GM12878 (cell line): ENCODE results near the gene UQCRFS1. TPM values are rescaled to one million over a fixed set of nuclear protein-coding genes. Genes with fewer than 3 reads are reported as not detected.

Experiments
- ATAC-seq: fragments of 200-7000 bp; cut with Tn5 transposase; 3 replicates; pipeline ENCODE4 v1.9.1; 2020; ENCODE audit warnings: mild to moderate bottlenecking, moderate library complexity
- BruUV-seq: library from RNA; stranded (reverse); fragments of 400-500 nt; replicated peaks from 2 replicates; lab custom pipeline; 2021; lab: Mats Ljungman, UMichigan
- CTCF ChIA-PET: fragments of 300-600 bp; sonication (Branson Sonifier 250); formaldehyde crosslinking; extraction: SDS; loops from one replicate; lab custom pipeline; 2021; ENCODE audit warnings: inconsistent platforms; lab: Yijun Ruan, JAX
- POLR2A ChIA-PET: fragments of 350-600 bp; formaldehyde crosslinking; extraction: SDS; loops from one replicate; lab custom pipeline; 2021; ENCODE audit warnings: inconsistent platforms; lab: Charles Lee
- RAD21 ChIA-PET: fragments of 300-600 bp; sonication (Branson Sonifier 250); formaldehyde crosslinking; loops from one replicate; lab custom pipeline; 2023; ENCODE audit warnings: antibody characterized with exemption; ENCODE audit not compliant: unreplicated experiment; lab: Charles Lee
- SMC1A ChIA-PET: fragments of 300-600 bp; sonication (Branson Sonifier 250); formaldehyde crosslinking; loops from one replicate; lab custom pipeline; 2023; ENCODE audit not compliant: unreplicated experiment, uncharacterized antibody; lab: Charles Lee
- DNase-seq: peaks from one replicate; pipeline ENCODE4 v3.0.0-alpha.2; 2011; ENCODE audit warnings: low read depth, low spot score
- FAIRE-seq: peaks from 3 replicates; lab custom pipeline; 2011; peaks lifted over from hg19 to GRCh38; lab: Jason Lieb, UNC
- H2AFZ ChIP-seq: 2 replicates; pipeline ENCODE4 v1.6.0; 2011; ENCODE audit warnings: low read depth, low read length, control low read depth; ENCODE audit not compliant: control insufficient read depth
- H3K27ac ChIP-seq: 2 replicates; pipeline ENCODE4 v1.5.1; 2011; ENCODE audit warnings: control low read depth; ENCODE audit not compliant: control insufficient read depth, insufficient read depth
- H3K27me3 ChIP-seq, 2 experiments: replicated peaks in 1 of 2; 2 replicates each; pipeline versions ENCODE4 v1.6.0 to v1.6.1; 2011; ENCODE audit warnings: low read length in 1 of 2; ENCODE audit not compliant: control insufficient read depth in 2 of 2, insufficient read depth in 2 of 2
- H3K36me3 ChIP-seq, 2 experiments: 2 replicates each; pipeline ENCODE4 v1.5.1; 2011; ENCODE audit warnings: low read length in 1 of 2; ENCODE audit not compliant: control insufficient read depth in 2 of 2, insufficient read depth in 2 of 2
- H3K4me1 ChIP-seq: 2 replicates; pipeline ENCODE4 v1.6.1; 2011; ENCODE audit warnings: mild to moderate bottlenecking, low read length, moderate library complexity, mixed read lengths; ENCODE audit not compliant: control insufficient read depth, insufficient read depth
- H3K4me2 ChIP-seq: 2 replicates; pipeline ENCODE4 v1.6.0; 2011; ENCODE audit warnings: control low read depth; ENCODE audit not compliant: control insufficient read depth, insufficient read depth
- H3K4me3 ChIP-seq: fragments of 200-600 bp; sonication (generic); 2 replicates; pipeline ENCODE4 v1.5.1; 2016
- H3K79me2 ChIP-seq: 2 replicates; pipeline ENCODE4 v1.6.0; 2011; ENCODE audit warnings: low read length; ENCODE audit not compliant: control insufficient read depth, insufficient read depth
- H3K9ac ChIP-seq: 2 replicates; pipeline ENCODE4 v1.8.0; 2011; ENCODE audit warnings: low read length, control low read depth, mixed read lengths; ENCODE audit not compliant: control insufficient read depth, insufficient read depth
- H3K9me3 ChIP-seq: replicated peaks from 3 replicates; pipeline ENCODE4 v1.5.1; 2011; ENCODE audit warnings: mild to moderate bottlenecking, low read length; ENCODE audit not compliant: control insufficient read depth, insufficient read depth
- H4K20me1 ChIP-seq: 2 replicates; pipeline ENCODE4 v1.6.0; 2011; ENCODE audit not compliant: control insufficient read depth, insufficient read depth
- HCFC1 ChIP-seq: fragments of 150-350 bp; IDR thresholded peaks from 2 replicates; pipeline ENCODE4 v1.6.1; 2014; ENCODE audit warnings: low read length
- HDAC6 ChIP-seq: fragments of 200-600 bp; sonication (generic); IDR thresholded peaks from one replicate; pipeline ENCODE4 v1.8.0; 2017; ENCODE audit warnings: antibody characterized with exemption; ENCODE audit not compliant: unreplicated experiment
- RAD21 ChIP-seq: IDR thresholded peaks from 2 replicates; pipeline ENCODE4 v1.6.1; 2011; ENCODE audit warnings: mild to moderate bottlenecking, low read depth, low read length, moderate library complexity; ENCODE audit not compliant: insufficient read depth
- SIX5 ChIP-seq: IDR thresholded peaks from 2 replicates; pipeline ENCODE4 v1.6.1; 2011; ENCODE audit warnings: mild to moderate bottlenecking, low read depth, low read length, moderate library complexity; ENCODE audit not compliant: severe bottlenecking
- SMARCA5 ChIP-seq: fragments of 450-650 bp; IDR thresholded peaks from 2 replicates; pipeline ENCODE4 v1.6.1; 2017; ENCODE audit warnings: mild to moderate bottlenecking
- SPI1 ChIP-seq: IDR thresholded peaks from 2 replicates; pipeline ENCODE4 v1.6.1; 2011; ENCODE audit warnings: low read depth, mild to moderate bottlenecking, low read length, moderate library complexity, borderline replicate concordance; ENCODE audit not compliant: insufficient read depth
- WGBS: methylation state at CpG from one replicate; pipeline ENCODE4 v1.1.6; 2016; ENCODE audit warnings: low lambda C conversion rate; ENCODE audit not compliant: insufficient replicate concordance, insufficient coverage; ENCODE audit errors: missing lambda C conversion rate; 5-methylcytosine and 5-hydroxymethylcytosine counted together
- in situ Hi-C: fragments of 300-500 bp; cut with MboI; formaldehyde crosslinking; loops from 9 replicates; pipeline ENCODE4 v1.14.3; 2018; ENCODE audit warnings: mixed read lengths
- intact Hi-C: fragments of 100-400 bp; cut with micrococcal nuclease; formaldehyde crosslinking; loops from one replicate; pipeline ENCODE4 v1.14.2; 2022; ENCODE audit not compliant: unreplicated experiment
- polyA plus RNA-seq, 11 experiments: library from polyadenylated mRNA; depleted of rRNA in 4 of 11; unstranded in 6 of 11; stranded (reverse) in 5 of 11; fragments of >200 nt; fragmentation: Nextera tagmentation in 4 of 11; fragmentation: Illumina TruSeq in 1 of 11; extraction: Ambion mirVana in 4 of 11; extraction: Trizol in 1 of 11; gene quantifications; 1 replicate in 1 of 11; 2 replicates in 10 of 11; pipeline versions ENCODE4 v1.2.1 to v1.2.3, GENCODE V29; 2011 to 2016; ENCODE audit warnings: inconsistent platforms in 2 of 11, missing spikeins in 2 of 11, low read depth in 1 of 11
- total RNA-seq, 4 experiments: library from RNA; depleted of rRNA in 3 of 4; stranded (reverse); fragments of >200 nt in 3 of 4; fragmentation: Illumina TruSeq in 1 of 4; extraction: Trizol in 1 of 4; gene quantifications; 2 replicates each; pipeline versions ENCODE4 v1.2.1 to v1.2.3, GENCODE V29; 2013 to 2021

Gene UQCRFS1
- total and polyA plus RNA-seq, 10 of the 15 experiments (the other 5 are each of a cell fraction or from before 2014, with no cell fraction given) = 9.3 to 125 (median 67.9) TPM

- no peak overlapping the region for H3K4me3 ChIP-seq
- no peaks in the 10 kb centered on the region for H3K4me1 ChIP-seq
- ATAC-seq = no peak
- H3K9ac ChIP-seq = no peak overlapping the region
- no peak for FAIRE-seq
- no peak for DNase-seq
- H3K4me2 ChIP-seq = no peak overlapping the region
- POLR2A ChIA-PET = no interaction called here
- in situ Hi-C loops = no loop called here
- no peak for TF ChIP-seq HCFC1
- no peaks in the 10 kb centered on the region for H3K27me3 ChIP-seq
- SMC1A ChIA-PET = no interaction called here
- CTCF ChIA-PET = no interaction called here
- H3K36me3 ChIP-seq = no peaks in the 10 kb centered on the region
- no peaks in the 10 kb centered on the region; the same call in 2 of the 3 replicates for H3K9me3 ChIP-seq
- BruUV-seq = no TSS peak
- no peak overlapping the region for H3K27ac ChIP-seq
- no peaks in the 10 kb centered on the region for H3K79me2 ChIP-seq
- H4K20me1 ChIP-seq = no peaks in the 10 kb centered on the region
- intact Hi-C loops = no loop called here
- RAD21 ChIA-PET = no interaction called here
- H2AFZ ChIP-seq = no peak overlapping the region
- 5% methylated on average over 2 of the region's 2 CpGs for WGBS
These were observed 39.1 kb downstream of the UQCRFS1 start for GRCh38 chr19:29173896-29174295.

- Histone ChIP-seq H3K4me3 (no peak overlapping the region), H3K9ac (no peak overlapping the region), H4K20me1 (no peaks in the 10 kb centered on the region), H3K36me3 (no peaks in the 10 kb centered on the region), H3K4me1 (no peaks in the 10 kb centered on the region), H3K4me2 (no peak overlapping the region), H3K27ac (no peak overlapping the region), H3K9me3 (no peaks in the 10 kb centered on the region; the same call in 2 of the 3 replicates), H2AFZ (no peak overlapping the region), H3K27me3 (no peaks in the 10 kb centered on the region), H3K79me2 (no peaks in the 10 kb centered on the region)
- DNase-seq (no peak), FAIRE-seq (peak; percentile 31), ATAC-seq (no peak)
- POLR2A ChIA-PET = no interaction called here
- no peak for TF ChIP-seq HDAC6
- no peak for TF ChIP-seq SMARCA5
- TF ChIP-seq SIX5 = no peak
- peak; percentile 76; the same call in 1 of the 2 replicates for TF ChIP-seq SPI1
- TF ChIP-seq RAD21 = no peak
- SMC1A ChIA-PET = no interaction called here
- intact Hi-C loops (no loop called here), in situ Hi-C loops (no loop called here)
- BruUV-seq = no TSS peak
- RAD21 ChIA-PET = no interaction called here
- CTCF ChIA-PET = no interaction called here
- WGBS = 68% methylated on average over 2 of the region's 2 CpGs
These were observed 40.6 kb downstream of the UQCRFS1 start for GRCh38 chr19:29172302-29172701.
